KOPT-K1 (cell line): Measurements from ENCODE around the gene SAXO2.
"Not testable (repeated sequence)": the region's sequence is repeated elsewhere in the genome, so short reads cannot be mapped to it uniquely, and the experiment has no call there.

Experiments used
- H3K27ac ChIP-seq: fragments of 200-600 bp; sonication (generic); 2 replicates; pipeline ENCODE4 v1.5.1; 2016; ENCODE audit warnings: antibody characterized with exemption, mild to moderate bottlenecking, low read depth, low read length; ENCODE audit not compliant: poor library complexity, severe bottlenecking
- H3K36me3 ChIP-seq: fragments of 200-600 bp; sonication (generic); 2 replicates; pipeline ENCODE4 v1.5.1; 2017; ENCODE audit warnings: antibody characterized with exemption, mild to moderate bottlenecking, low read length, moderate library complexity; ENCODE audit not compliant: insufficient read depth
- H3K9me3 ChIP-seq: fragments of 200-600 bp; sonication (generic); 2 replicates; pipeline ENCODE4 v1.5.1; 2017; ENCODE audit warnings: antibody characterized with exemption, low read length, mild to moderate bottlenecking; ENCODE audit not compliant: insufficient read depth, poor library complexity, severe bottlenecking

Gene SAXO2

DNA sequence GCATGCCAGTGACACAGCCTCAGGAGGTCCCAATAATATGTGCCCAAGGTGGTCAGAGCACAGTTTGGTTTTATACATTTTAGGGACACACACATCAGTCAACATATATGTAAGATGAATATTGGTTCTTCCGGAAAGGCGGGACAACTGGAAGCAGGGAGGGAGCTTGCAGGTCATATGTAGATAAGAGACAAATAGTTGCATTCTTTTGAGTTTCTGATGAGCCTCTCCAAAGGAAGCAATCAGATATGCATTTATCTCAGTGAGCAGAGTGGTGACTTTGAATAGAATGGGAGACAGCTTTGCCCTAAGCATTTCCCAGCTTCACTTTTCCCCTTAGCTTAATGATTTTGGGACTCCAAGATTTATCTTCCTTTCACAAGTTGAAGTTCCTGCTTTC lies 4.5 kb downstream of the SAXO2 start:
- H3K36me3 ChIP-seq, H3K27ac ChIP-seq, H3K9me3 ChIP-seq: not testable (repeated sequence)

DNA sequence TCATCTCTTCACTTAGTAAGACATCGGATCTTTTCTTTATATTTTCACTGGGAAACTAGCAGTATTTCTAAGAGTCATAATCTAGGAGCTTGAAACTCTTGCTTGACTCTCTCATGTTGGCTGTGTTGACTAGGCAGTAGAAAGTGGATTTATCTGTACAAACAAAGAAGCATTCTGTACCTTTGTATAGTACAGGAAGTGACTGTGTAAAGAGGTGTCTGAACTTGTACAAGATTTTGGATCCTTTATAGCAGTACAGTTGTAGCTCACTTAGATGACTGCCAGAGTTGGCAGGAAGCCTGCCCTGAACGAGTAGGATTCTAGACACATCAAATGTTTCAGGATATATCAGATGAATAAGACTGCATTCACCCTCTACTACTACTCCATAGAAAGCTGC lies 5.8 kb downstream of the SAXO2 start:
- not testable (repeated sequence) for H3K27ac ChIP-seq, H3K9me3 ChIP-seq

DNA sequence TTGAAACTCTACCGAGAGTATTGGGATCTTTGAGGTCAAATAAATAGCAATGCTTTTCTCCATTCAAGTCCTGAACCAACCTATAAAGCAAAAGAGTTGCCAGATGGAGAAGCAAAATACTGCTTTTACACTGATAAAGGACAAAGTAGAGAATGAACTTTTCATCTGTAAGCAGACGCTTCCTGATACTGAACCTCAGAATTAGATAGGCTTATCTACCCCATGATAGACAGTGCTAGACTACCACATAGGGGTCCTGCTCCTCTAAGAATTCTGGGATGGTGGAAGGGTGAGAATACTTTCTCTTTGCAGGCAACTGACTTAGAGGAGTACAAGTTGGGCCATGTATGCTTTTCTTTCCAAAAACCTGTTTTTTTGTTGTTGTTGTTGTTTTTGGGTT lies 9.5 kb downstream of the SAXO2 start:
- H3K36me3 ChIP-seq, result no peaks in the 10 kb centered on the region
- no peak overlapping the region for H3K27ac ChIP-seq
- peaks cover 8% of the 10 kb centered on the region for H3K9me3 ChIP-seq

More for the DNA sequence above, 5.8 kb downstream of the SAXO2 start:
- H3K36me3 ChIP-seq, result not testable (repeated sequence)

DNA sequence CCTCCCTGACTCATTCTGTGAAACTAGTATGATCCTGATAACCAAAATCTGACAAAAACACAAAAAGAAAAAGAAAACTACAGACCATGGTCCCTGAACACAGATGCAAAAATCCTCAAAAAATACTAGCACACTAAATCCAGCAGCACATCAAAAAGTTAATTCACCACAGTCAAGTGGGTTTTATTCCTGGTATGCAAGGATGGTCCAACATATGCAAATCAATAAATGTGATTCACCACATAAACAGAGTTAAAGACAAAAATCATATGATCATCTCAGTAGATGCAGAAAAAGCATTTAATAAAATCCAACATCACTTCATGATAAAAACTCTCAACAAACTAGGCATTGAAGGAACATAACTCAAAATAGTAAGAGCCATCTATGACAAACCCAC lies 12.8 kb downstream of the SAXO2 start:
- H3K9me3 ChIP-seq, result peaks cover 8% of the 10 kb centered on the region
- no peaks in the 10 kb centered on the region for H3K36me3 ChIP-seq
- H3K27ac ChIP-seq, result no peak overlapping the region

DNA sequence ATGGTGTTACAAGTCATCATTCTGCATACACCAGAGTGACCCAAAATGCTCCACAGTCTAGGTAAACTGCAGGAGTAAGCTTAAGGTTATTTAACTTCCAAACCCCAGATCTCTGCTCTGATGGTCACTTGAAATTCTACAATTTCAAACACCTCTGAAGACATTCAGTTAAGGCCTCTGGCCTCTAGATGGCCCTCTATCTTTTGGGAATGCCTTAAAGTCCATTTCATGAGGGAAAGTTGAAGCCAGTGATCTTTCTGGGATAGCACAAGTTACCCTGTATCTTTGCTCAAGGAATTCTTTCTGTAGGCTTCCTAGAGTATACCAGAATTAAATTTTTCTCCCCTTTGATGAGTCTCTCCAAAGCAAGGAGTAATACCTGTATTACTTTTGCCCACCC lies 18.7 kb downstream of the SAXO2 start:
- not testable (repeated sequence) for H3K27ac ChIP-seq, H3K9me3 ChIP-seq, H3K36me3 ChIP-seq

DNA sequence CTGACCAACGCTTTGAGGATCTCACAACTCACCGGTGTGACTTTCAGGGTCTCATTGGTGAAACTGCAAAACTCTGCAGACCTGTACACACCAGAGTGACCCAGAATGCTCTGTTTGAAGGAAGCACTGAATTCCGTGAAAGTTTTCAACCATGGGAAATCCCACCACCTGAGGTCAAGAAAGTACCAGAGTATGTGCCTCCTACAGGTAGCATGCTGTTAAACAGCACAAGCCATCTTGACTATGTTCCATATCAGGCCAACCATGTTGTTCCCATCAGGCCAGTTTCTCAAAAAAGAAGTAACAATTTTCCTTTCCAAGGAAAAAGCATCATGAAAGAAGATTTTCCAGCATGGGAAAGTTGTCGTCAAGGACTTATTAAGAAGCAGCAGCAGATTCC lies 19.8 kb downstream of the SAXO2 start:
- H3K9me3 ChIP-seq, H3K27ac ChIP-seq, H3K36me3 ChIP-seq: not testable (repeated sequence)

DNA sequence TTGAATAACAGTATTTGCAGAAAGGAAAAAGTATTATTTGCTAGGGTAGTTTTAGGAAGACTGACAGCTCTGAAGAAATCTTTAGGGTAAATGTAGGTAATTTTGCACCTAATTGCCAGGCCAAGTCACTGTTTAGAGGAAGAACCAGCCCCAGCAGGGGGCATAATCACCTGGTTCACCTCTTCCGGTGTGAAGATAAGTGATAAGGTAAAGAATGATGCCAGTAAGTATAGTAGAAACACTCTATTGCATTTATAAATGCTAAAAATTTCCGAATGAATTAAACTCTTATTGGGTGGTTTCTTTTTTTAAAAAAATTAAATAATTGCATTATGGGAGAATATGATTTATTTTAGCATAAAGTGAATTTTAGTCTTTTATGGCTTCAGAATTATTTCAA lies 21.8 kb downstream of the SAXO2 start:
- not testable (repeated sequence) for H3K9me3 ChIP-seq, H3K27ac ChIP-seq

DNA sequence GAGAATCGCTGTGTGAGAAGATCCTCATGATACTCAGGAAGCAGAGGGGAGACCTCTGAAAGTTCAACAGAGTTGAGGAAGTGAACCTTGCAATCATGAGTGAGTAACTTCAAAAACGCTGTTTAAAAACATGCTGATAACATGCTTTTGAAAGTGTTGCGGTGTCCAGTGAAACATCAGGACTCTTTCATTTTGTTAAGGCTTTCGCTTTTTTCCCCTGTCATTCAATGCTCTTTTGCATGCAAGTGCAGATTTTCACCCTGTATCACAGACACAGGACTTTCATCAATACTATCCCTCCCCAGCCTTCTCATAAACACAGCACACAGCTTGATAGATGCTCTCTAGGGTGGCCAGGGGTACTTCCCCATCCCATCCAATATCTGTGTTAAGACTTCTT lies 23.9 kb downstream of the SAXO2 start:
- H3K36me3 ChIP-seq, H3K27ac ChIP-seq, H3K9me3 ChIP-seq: not testable (repeated sequence)

More for the DNA sequence above, 21.8 kb downstream of the SAXO2 start:
- not testable (repeated sequence) for H3K36me3 ChIP-seq

DNA sequence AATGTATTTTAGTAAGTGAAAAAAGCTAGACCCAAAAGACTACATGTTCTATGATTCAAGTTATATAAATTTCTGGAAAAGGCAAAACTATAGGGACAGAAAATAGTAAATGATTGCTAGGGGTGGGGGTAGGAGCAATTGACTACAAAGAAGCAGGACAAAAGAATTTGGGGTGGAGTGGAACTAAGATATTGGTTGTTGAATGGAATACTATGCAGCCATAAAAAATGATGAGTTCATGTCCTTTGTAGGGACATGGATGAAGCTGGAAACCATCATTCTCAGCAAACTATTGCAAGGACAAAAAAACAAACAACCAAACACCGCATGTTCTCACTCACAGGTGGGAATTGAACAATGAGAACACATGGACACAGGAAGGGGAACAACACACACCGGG lies 25.6 kb downstream of the SAXO2 start:
- H3K36me3 ChIP-seq, H3K9me3 ChIP-seq, H3K27ac ChIP-seq: not testable (repeated sequence)

DNA sequence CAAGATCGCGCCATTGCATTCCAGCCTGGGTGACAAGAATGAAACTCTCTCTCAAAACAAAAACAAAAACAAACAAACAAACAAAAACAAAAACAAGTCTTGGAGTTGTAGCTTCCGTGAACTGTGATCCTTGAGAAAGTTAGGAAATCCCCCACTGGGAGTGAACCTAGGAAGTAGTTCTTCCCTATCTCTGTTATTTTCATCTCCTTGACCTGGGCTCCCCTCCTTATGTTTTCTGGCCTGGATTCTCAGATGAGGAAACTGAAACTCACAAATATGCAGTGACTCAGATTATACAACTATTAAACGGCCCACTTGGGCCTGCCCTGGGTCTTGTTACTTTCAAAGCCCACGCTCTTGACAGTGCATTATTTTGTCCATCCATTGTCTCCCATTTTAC lies 29.7 kb downstream of the SAXO2 start:
- Histone ChIP-seq H3K27ac (no peak overlapping the region), H3K9me3 (no peaks in the 10 kb centered on the region), H3K36me3 (no peaks in the 10 kb centered on the region)

DNA sequence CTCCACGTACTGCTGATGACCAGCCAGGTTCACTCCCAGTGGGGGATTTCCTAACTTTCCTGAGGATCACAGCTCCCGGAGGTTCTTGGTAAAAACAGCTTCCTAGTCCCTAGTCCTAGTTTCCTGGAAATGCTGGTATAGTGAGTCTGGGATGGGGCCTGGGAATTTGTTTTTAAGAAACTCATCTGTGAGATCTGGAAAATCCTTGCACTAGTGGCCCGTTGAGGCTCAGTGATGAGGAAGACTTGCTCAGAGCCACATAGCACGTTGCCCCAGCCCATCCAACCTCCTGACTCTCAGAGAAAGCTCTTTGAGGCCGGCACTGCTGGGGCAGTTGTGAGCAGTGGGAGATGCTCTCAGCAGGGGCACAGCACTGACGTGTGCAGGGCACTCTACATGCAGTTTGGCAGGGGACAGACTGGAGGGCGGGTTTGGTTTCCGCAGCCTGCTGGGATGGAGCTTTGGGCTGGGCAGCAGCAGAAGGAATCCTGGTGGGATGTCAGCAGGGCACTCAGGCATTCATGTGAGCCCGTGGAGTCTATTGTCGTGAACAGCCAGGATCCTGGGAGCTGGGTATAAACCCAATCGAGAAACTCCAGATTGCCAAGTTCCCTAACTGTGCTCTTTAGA lies 31.6 kb downstream of the SAXO2 start:
- Histone ChIP-seq H3K9me3 (no peaks in the 10 kb centered on the region), H3K27ac (no peak overlapping the region)

DNA sequence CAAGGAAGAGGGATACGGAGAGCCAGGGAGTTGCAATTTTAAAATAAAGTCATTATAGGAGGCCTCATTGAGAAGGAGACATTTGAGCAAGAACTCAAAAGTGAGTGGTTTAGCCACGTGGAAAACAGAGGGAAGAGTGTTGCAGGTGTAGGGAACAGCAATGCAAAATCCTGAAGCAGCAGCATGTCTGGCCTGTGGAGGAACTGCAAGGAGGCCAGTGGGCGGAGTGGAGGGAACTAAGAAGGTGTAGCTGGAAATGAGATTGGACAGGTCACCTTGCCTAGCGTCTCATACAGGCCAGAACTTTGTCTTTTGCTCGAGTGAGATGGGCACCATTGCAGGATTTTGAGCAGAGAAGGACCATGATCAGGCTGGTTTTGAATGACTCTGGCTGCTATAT lies 34.9 kb downstream of the SAXO2 start:
- H3K9me3 ChIP-seq, result no peaks in the 10 kb centered on the region
- H3K36me3 ChIP-seq, result no peaks in the 10 kb centered on the region
- H3K27ac ChIP-seq, result no peak overlapping the region

More for the DNA sequence above, 31.6 kb downstream of the SAXO2 start:
- H3K36me3 ChIP-seq, result no peaks in the 10 kb centered on the region

DNA sequence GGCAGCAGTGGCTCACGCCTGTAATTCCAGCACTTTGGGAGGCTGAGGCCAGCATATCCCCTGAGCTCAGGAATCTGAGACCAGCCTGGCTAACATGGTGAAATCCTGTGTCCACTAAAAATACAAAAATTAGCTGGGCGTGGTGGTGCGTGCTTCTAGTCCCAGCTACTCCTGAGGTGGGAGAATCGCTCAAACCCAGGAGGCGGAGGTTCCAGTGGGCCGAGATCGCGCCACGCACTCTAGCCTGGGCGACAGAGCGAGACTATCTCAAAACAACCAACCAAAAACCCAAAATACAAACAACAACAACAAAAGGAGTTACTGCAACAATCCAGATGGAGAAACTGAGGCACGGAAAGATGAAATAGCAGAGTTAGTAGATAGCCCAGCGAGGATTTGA lies 35.4 kb downstream of the SAXO2 start:
- H3K9me3 ChIP-seq, result no peaks in the 10 kb centered on the region
- H3K36me3 ChIP-seq, result no peaks in the 10 kb centered on the region
- H3K27ac ChIP-seq, result peak overlapping the region; percentile 37

DNA sequence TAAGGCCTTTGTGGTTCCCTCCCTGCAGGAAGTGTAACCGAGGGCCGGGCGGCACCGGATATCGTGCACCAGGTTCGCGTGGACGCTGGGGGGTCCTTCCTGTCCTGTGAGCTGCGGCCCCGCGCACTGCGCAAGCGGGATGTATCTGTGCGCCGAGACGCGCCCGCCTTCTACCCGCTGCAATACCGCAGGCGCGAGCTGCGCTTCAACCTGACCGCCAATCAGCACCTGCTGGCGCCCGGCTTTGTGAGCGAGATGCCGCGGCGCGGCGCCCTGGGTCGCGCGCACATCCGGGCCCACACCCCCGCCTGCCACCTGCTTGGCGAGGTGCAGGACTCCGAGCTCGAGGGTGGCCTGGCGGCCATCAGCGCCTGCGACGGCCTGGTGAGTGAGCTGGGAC lies 35.9 kb downstream of the SAXO2 start:
- Histone ChIP-seq H3K9me3 (no peaks in the 10 kb centered on the region), H3K27ac (peak overlapping the region; percentile 37), H3K36me3 (no peaks in the 10 kb centered on the region)

DNA sequence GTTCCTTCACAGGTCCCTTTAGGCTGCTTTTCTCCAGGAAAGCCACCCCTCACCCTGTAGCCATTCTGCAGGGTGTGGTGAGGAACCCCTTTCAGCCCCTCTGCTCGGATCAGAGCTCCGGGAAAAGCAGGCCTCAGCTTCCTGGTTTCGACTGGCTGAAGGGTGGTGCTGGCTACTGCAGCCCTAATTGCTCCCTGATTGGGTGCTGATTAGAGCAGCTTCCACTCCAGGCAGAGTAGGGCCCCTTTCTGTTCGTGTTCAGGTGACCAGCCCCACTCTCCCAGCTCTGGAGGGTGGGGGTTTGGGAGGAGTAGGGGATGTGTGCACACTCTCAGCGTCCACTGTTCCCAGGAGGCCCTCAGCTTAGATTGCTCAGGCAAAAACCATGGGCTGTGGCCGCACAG lies 36.9 kb downstream of the SAXO2 start:
- not testable (repeated sequence) for H3K9me3 ChIP-seq, H3K27ac ChIP-seq, H3K36me3 ChIP-seq

DNA sequence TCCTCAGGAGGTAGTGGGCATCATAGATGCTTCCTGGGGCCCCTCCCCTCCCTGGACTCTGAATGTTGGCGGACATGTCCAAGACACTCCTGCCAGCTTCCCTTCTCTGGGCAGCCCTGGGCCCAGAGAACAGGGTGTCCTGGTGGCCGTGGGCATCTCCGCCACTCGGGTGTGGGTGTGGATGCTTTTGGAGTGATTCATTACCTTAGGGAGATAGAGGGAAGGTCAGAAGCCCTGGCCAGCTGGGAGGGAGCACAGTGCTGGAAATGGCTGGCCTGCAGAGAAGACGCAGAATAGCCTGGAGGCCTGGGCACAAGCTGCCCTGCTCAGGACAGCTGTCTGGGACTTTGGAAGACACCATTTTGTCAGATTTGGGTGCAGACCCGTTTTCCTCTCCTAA lies 37.7 kb downstream of the SAXO2 start:
- H3K27ac ChIP-seq, H3K36me3 ChIP-seq, H3K9me3 ChIP-seq: not testable (repeated sequence)

DNA sequence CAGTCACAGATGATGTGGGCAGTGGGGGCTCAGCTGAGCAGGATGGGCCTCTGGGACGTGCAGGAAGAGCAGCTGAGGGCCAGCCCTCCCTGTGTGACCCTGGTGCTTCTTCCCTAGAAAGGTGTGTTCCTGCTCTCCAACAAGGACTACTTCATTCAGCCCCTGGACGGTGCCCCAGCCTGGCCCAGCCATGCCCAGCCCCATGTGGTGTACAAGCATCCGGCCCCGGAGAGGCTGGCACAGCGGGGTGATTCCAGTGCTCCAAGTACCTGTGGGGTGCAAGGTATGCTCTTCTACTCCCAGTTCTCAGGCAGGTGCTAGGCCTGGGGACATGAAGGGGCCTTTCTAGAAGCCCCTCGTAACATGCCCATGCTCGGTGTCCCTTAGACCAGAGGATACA lies 38.3 kb downstream of the SAXO2 start:
- no peaks in the 10 kb centered on the region for H3K36me3 ChIP-seq
- no peak overlapping the region for H3K27ac ChIP-seq
- no peaks in the 10 kb centered on the region for H3K9me3 ChIP-seq
